PC-9 (cell line): Measurements from ENCODE around the gene RUNX2. TPM values are rescaled to one million over a fixed set of nuclear protein-coding genes. Genes with fewer than 3 reads are reported as not detected.

Experiments
- BruUV-seq: library from RNA; stranded (reverse); fragments of 400-500 nt; replicated peaks from 2 replicates; lab custom pipeline; 2021; lab: Mats Ljungman, UMichigan
- CTCF ChIA-PET: fragments of 300-600 bp; sonication (Branson Sonifier 250); formaldehyde crosslinking; loops from one replicate; lab custom pipeline; 2022; ENCODE audit warnings: antibody characterized with exemption; lab: Charles Lee
- POLR2A ChIA-PET: fragments of 300-600 bp; sonication (Branson Sonifier 250); formaldehyde crosslinking; loops from one replicate; lab custom pipeline; 2022; ENCODE audit warnings: antibody characterized with exemption; ENCODE audit not compliant: unreplicated experiment; lab: Charles Lee
- DNase-seq, 2 experiments: peaks; one replicate each; pipeline versions ENCODE4 v3.0.0 to v3.0.0-alpha.2; 2015 to 2022; ENCODE audit warnings: mixed read lengths in 1 of 2
- H2AFZ ChIP-seq: fragments of 200-600 bp; sonication (generic); 2 replicates; pipeline ENCODE4 v1.8.1; 2017; ENCODE audit warnings: antibody characterized with exemption
- H3F3A ChIP-seq: fragments of 200-600 bp; sonication (generic); 2 replicates; pipeline ENCODE4 v1.8.1; 2017; ENCODE audit warnings: antibody characterized with exemption, mild to moderate bottlenecking, low read depth; ENCODE audit not compliant: insufficient read depth
- H3K27ac ChIP-seq: fragments of 200-600 bp; sonication (generic); 2 replicates; pipeline ENCODE4 v1.6.1; 2016; ENCODE audit warnings: mixed run types
- H3K27me3 ChIP-seq: fragments of 200-600 bp; sonication (generic); 2 replicates; pipeline ENCODE4 v1.6.1; 2016; ENCODE audit warnings: low read depth, mixed run types; ENCODE audit not compliant: insufficient read depth
- H3K36me3 ChIP-seq: fragments of 200-600 bp; sonication (generic); 2 replicates; pipeline ENCODE4 v1.6.1; 2016; ENCODE audit warnings: low read depth, mixed run types
- H3K4me1 ChIP-seq: fragments of 200-600 bp; sonication (generic); replicated peaks from 2 replicates; pipeline ENCODE4 v1.6.1; 2016; ENCODE audit warnings: mixed run types; ENCODE audit not compliant: insufficient read depth
- H3K4me2 ChIP-seq: fragments of 200-600 bp; sonication (generic); 2 replicates; pipeline ENCODE4 v1.6.1; 2017; ENCODE audit warnings: mixed run types
- H3K4me3 ChIP-seq: fragments of 200-600 bp; sonication (generic); 2 replicates; pipeline ENCODE4 v1.6.1; 2016; ENCODE audit warnings: mixed run types
- H3K79me2 ChIP-seq: fragments of 200-600 bp; sonication (generic); 2 replicates; pipeline ENCODE4 v1.6.1; 2017; ENCODE audit warnings: low read depth, mixed run types
- H3K9me2 ChIP-seq: fragments of 200-600 bp; sonication (generic); 2 replicates; pipeline ENCODE4 v1.8.1; 2017; ENCODE audit warnings: mild to moderate bottlenecking; ENCODE audit not compliant: insufficient read depth
- H3K9me3 ChIP-seq: fragments of 200-600 bp; sonication (generic); 2 replicates; pipeline ENCODE4 v1.8.1; 2016; ENCODE audit warnings: low read depth; ENCODE audit not compliant: insufficient read depth
- H4K20me1 ChIP-seq: fragments of 200-600 bp; sonication (generic); 2 replicates; pipeline ENCODE4 v1.8.1; 2017; ENCODE audit not compliant: insufficient read depth
- EZH2 ChIP-seq: fragments of 200-600 bp; sonication (generic); IDR thresholded peaks from 2 replicates; pipeline ENCODE4 v1.8.0; 2017; ENCODE audit warnings: antibody characterized with exemption, low read depth
- intact Hi-C: fragments of 100-400 bp; cut with micrococcal nuclease; formaldehyde crosslinking; loops from one replicate; pipeline ENCODE4 v1.10.0; 2022; ENCODE audit not compliant: unreplicated experiment
- total RNA-seq: library from RNA; stranded (reverse); gene quantifications from 2 replicates; pipeline ENCODE4 v1.2.3, GENCODE V29; 2021
- TF ChIP-seq, protein P1 (sequence below): fragments of 200-600 bp; sonication (generic); conservative IDR thresholded peaks from 2 replicates; pipeline ENCODE4 v1.6.1; 2017; ENCODE audit warnings: mixed run types, antibody characterized with exemption, mild to moderate bottlenecking, moderate library complexity

The RUNX2 gene
- total RNA-seq, 1 experiment from 2014 or later, result 12.5 TPM

DNA sequence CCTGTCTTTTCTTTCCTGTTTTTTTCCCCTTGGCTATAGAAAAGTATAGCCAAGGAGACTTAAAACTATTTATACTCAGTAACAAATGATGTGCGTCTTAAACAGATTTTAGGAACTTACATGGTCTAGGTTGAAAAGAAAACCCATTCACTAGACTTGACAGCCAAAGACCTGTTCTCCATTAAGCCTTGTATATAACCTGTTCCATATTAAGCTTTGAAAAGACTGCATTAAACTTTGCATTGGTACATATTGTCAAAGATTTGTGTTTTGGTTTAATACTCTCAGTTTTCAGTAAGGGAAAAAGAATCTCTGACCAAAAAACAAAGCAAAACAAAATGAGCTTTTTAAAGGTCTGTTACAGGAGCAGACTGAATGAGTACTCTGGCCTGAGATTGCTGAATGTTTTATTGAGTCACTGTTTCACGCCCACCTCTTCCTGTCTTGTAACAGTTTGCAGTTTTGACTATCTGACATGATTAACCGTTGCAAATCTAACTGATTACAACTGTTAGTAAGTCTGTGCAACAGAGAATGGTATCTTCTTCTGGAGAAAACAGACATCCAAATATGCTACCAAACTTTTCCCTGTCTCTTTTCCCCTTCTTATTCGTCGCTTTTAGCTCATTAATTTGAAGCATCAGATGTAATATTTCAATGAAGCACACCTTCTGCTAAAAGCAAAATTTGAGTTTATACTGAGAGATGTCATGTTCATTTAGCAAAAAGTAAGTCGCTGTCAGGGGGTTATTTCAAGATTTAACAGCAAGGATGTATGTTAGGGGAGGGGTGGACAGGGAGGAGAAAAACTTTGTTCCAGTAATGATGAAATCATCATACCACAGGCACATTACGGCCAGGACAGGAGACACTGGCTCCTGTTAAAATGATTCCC, 108.7 kb downstream of the RUNX2 start:
- H3K9me2 ChIP-seq, result no peaks in the 10 kb centered on the region
- intact Hi-C loops, result no loop called here
- BruUV-seq, result no TSS peak
- no peak overlapping the region for H3K27ac ChIP-seq
- H4K20me1 ChIP-seq, result no peaks in the 10 kb centered on the region
- no peak for DNase-seq
- no peak overlapping the region for H3K4me3 ChIP-seq
- CTCF ChIA-PET, result no interaction called here
- no peaks in the 10 kb centered on the region for H3K27me3 ChIP-seq
- H3K4me2 ChIP-seq, result no peak overlapping the region
- H3K36me3 ChIP-seq, result peaks cover 21% of the 10 kb centered on the region; the same call in 1 of the 2 replicates
- peaks cover 11% of the 10 kb centered on the region for H3K4me1 ChIP-seq
- POLR2A ChIA-PET, result no interaction called here
- TF ChIP-seq, protein P1, sequence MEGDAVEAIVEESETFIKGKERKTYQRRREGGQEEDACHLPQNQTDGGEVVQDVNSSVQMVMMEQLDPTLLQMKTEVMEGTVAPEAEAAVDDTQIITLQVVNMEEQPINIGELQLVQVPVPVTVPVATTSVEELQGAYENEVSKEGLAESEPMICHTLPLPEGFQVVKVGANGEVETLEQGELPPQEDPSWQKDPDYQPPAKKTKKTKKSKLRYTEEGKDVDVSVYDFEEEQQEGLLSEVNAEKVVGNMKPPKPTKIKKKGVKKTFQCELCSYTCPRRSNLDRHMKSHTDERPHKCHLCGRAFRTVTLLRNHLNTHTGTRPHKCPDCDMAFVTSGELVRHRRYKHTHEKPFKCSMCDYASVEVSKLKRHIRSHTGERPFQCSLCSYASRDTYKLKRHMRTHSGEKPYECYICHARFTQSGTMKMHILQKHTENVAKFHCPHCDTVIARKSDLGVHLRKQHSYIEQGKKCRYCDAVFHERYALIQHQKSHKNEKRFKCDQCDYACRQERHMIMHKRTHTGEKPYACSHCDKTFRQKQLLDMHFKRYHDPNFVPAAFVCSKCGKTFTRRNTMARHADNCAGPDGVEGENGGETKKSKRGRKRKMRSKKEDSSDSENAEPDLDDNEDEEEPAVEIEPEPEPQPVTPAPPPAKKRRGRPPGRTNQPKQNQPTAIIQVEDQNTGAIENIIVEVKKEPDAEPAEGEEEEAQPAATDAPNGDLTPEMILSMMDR, result no peak
- TF ChIP-seq EZH2, result no peak
- H3K79me2 ChIP-seq, result no peaks in the 10 kb centered on the region
- no peaks in the 10 kb centered on the region for H3F3A ChIP-seq
- no peak overlapping the region for H2AFZ ChIP-seq
- no peaks in the 10 kb centered on the region for H3K9me3 ChIP-seq

DNA sequence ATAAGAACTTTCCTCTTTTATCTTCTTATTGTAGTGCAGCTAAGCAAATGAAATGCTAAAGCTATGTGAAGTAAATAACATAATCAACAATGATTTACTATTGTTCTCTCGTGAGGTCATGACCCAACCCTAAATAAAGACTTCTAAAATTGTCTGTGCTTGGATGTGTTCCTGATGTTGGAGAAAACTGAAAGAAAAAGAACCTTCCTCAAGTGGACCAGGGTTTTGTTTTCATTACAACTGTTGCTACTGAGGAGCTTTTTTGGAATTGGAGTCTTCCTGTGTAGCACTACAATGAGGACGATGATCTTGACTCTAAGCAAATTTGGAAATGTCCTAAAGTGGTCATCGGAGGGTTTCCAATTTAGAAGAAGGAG, 109.3 kb downstream of the RUNX2 start:
- Histone ChIP-seq H3K4me1 (peaks cover 11% of the 10 kb centered on the region), H3K9me2 (no peaks in the 10 kb centered on the region), H3K27me3 (no peaks in the 10 kb centered on the region), H3K4me3 (no peak overlapping the region), H4K20me1 (no peaks in the 10 kb centered on the region), H3K4me2 (no peak overlapping the region), H3K9me3 (no peaks in the 10 kb centered on the region), H2AFZ (no peak overlapping the region), H3K79me2 (no peaks in the 10 kb centered on the region), H3K27ac (no peak overlapping the region), H3F3A (no peaks in the 10 kb centered on the region), H3K36me3 (peaks cover 21% of the 10 kb centered on the region; the same call in 1 of the 2 replicates)
- BruUV-seq, result no TSS peak
- DNase-seq, result no peak
- intact Hi-C loops, result no loop called here
- ChIA-PET POLR2A (no interaction called here), CTCF (no interaction called here)
- TF ChIP-seq, protein P1, result no peak
- TF ChIP-seq EZH2, result no peak

DNA sequence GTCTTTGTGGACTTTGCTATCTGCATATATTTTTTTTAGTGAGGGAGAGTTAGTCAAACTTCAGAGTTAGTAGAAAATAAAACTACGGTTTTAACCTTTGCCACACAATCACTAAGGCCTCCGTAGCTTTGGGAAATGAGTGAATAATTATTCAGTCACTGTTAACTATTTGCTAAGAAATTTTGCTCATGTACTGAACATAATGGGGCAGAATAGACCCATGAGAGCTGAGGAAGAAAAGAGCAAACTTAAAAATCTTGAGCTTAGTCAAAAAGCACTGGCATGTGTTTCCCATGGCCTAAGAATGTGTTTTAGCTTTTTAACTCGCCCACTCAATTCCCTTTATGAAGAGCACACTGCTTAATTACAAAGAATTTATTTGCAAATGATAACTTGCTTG, 110.0 kb downstream of the RUNX2 start:
- no peaks in the 10 kb centered on the region for H3F3A ChIP-seq
- H3K4me1 ChIP-seq, result peaks cover 11% of the 10 kb centered on the region
- H4K20me1 ChIP-seq, result no peaks in the 10 kb centered on the region
- H3K27me3 ChIP-seq, result no peaks in the 10 kb centered on the region
- ChIA-PET POLR2A (no interaction called here), CTCF (no interaction called here)
- DNase-seq, result no peak
- BruUV-seq, result no TSS peak
- H3K9me3 ChIP-seq, result no peaks in the 10 kb centered on the region
- H3K9me2 ChIP-seq, result no peaks in the 10 kb centered on the region
- intact Hi-C loops, result no loop called here
- H3K4me2 ChIP-seq, result no peak overlapping the region
- TF ChIP-seq, protein P1, result no peak
- TF ChIP-seq EZH2, result no peak
- H2AFZ ChIP-seq, result no peak overlapping the region
- no peak overlapping the region for H3K4me3 ChIP-seq
- H3K36me3 ChIP-seq, result peaks cover 21% of the 10 kb centered on the region; the same call in 1 of the 2 replicates
- H3K79me2 ChIP-seq, result no peaks in the 10 kb centered on the region
- no peak overlapping the region for H3K27ac ChIP-seq
